Measurements from ENCODE around the gene TFR2. TPM values are rescaled to one million over a fixed set of nuclear protein-coding genes. Genes with fewer than 3 reads are reported as not detected.
A peak's percentile ranks its signal among the peaks of the same experiment; 100 is the strongest.

The TFR2 gene
- total and polyA plus RNA-seq, 7 experiments from 2014 or later: 0.55 to 14.4 (median 3.1) TPM

- no peak overlapping the region for H3K27ac ChIP-seq (ENCODE audit: low read depth, low read length)
- no peaks in the 10 kb centered on the region for H3K9me3 ChIP-seq (ENCODE audit: control insufficient read depth in 2 of 3, low read length in 3 of 3)
- H3K4me1 Mint-ChIP-seq: peaks cover 10 to 40% (median 24%) of the 10 kb centered on the region in 7 donors
- H3K4me3 ChIP-seq (ENCODE audit: low read length): no peak overlapping the region
- intact Hi-C loops (cut with micrococcal nuclease): loop anchor here in 1 of 2 donors (10.0 kb wide), 1 partner anchor 476 kb away; the partner anchor contains the start of genes AP4M1 and MCM7
- CTCF ChIA-PET: interaction anchor here (0.6 to 7.1 kb wide), 2 partner anchors 19 to 125 kb away, joined by 3 to 65 read pairs; partner anchors contain the start of gene POP7
- DNase-seq (no peak), ATAC-seq (no peak)
- peak overlapping the region in 3 of 9 donors; percentile 2 to 99 (median 94) for H3K27ac Mint-ChIP-seq
- no peaks in the 10 kb centered on the region for H3K27me3 Mint-ChIP-seq
- peaks cover 0 to 17% (median 3%) of the 10 kb centered on the region in 5 donors for H3K36me3 Mint-ChIP-seq
- peaks cover 24% of the 10 kb centered on the region in 2 donors for H3K4me1 ChIP-seq (ENCODE audit: control insufficient read depth in 2 of 2, insufficient read depth in 2 of 2, low read length in 2 of 2)
- H3K4me3 Mint-ChIP-seq: peak overlapping the region in 1 of 10 donors; percentile 100
- no peaks in the 10 kb centered on the region for H3K9me3 Mint-ChIP-seq
- POLR2A ChIA-PET: interaction anchor here (1.3 to 9.8 kb wide), 4 partner anchors 9 to 147 kb away, joined by 4 to 173 read pairs (median 90); partner anchors contain the start of gene MOSPD3
- H3K27me3 ChIP-seq (ENCODE audit: control insufficient read depth in 2 of 2, insufficient read depth in 2 of 2, low read length in 2 of 2): no peaks in the 10 kb centered on the region
- peaks cover 27 to 71% (median 46%) of the 10 kb centered on the region in 3 experiments for H3K36me3 ChIP-seq (ENCODE audit: control insufficient read depth in 2 of 3, insufficient read depth in 3 of 3, low read length in 3 of 3)
Measured at GRCh38 chr7:100580466-100581283, 60.7 kb downstream of the TFR2 start.

DNA sequence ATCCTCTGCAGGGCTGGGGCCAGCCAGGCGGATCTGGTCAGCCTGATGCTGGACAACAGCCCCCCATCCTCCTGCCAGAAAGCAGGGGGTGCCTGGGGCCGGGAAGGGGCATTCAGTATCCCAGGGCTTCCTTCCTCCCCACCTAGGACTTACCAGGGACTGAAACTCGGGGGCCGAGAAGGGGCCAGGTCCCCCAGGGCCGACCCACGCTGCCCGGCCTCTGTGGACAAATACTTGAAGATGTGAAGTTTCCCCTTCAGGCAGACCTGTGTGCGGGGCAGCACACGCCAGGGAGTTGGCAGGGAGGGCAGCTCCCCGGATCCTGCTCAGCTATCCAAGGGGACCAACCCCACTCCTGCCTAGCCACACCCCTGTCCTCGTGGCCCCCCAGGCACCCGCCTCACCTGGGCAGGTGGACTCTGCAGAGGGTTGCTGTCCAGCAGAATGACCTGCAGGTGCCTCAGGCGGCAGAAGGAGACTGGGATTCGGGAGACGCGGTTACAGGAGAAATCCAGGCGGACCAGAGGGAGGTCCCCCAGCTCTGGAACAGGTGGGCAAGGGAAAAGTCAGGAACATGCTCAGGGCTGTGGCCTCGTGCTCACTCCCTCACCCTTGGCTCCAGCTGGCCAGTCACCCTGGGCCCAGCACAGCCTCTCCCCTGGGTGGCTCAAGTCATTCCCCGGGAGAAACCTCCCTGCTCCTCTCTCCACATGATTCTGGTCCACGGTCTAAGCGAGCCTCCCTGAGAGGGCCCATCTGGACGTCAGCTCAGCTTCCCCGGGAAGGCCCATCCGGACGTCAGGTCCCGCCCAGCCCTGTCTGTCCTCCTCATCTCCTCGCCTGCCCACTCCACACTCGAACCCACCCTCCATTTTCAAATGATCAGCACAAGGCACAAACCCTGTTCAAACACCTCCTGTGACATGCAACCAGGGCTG is 62.8 kb downstream of the TFR2 start:
- Histone ChIP-seq H3K4me3 (ENCODE audit: low read length) (no peak overlapping the region), H3K4me1 (ENCODE audit: control insufficient read depth in 2 of 2, insufficient read depth in 2 of 2, low read length in 2 of 2) (peaks cover 21 to 22% of the 10 kb centered on the region in 2 donors), H3K27me3 (ENCODE audit: control insufficient read depth in 2 of 2, insufficient read depth in 2 of 2, low read length in 2 of 2) (no peaks in the 10 kb centered on the region), H3K9me3 (ENCODE audit: control insufficient read depth in 2 of 3, low read length in 3 of 3) (no peaks in the 10 kb centered on the region), H3K27ac (ENCODE audit: low read depth, low read length) (no peak overlapping the region), H3K36me3 (ENCODE audit: control insufficient read depth in 2 of 3, insufficient read depth in 3 of 3, low read length in 3 of 3) (peaks cover 27 to 87% (median 54%) of the 10 kb centered on the region in 3 experiments)
- H3K9me3 Mint-ChIP-seq: no peaks in the 10 kb centered on the region
- intact Hi-C loops (cut with micrococcal nuclease): no loop called here
- peaks cover 0 to 10% (median 5%) of the 10 kb centered on the region in 5 donors for H3K36me3 Mint-ChIP-seq
- ChIA-PET POLR2A (interaction anchor here (0.6 to 2.6 kb wide), 6 partner anchors 8 to 101 kb away, joined by 3 to 17 read pairs (median 3); partner anchors contain the start of genes FBXO24, LRCH4 and MOSPD3), CTCF (interaction anchor here (1.0 to 1.2 kb wide), 2 partner anchors 13 to 14 kb away, joined by 3 to 5 read pairs; no protein-coding TSS in a partner anchor)
- peaks cover 5 to 24% (median 13%) of the 10 kb centered on the region in 7 donors for H3K4me1 Mint-ChIP-seq
- H3K27ac Mint-ChIP-seq: peak overlapping the region in 6 of 9 donors; percentile 8 to 59 (median 39)
- DNase-seq (no peak), ATAC-seq (no peak)
- no peaks in the 10 kb centered on the region for H3K27me3 Mint-ChIP-seq
- no peak overlapping the region for H3K4me3 Mint-ChIP-seq

- peaks cover 0 to 8% (median 5%) of the 10 kb centered on the region in 5 donors for H3K36me3 Mint-ChIP-seq
- ATAC-seq: no peak
Measured at GRCh38 chr7:100577507-100577906, 63.8 kb downstream of the TFR2 start.

DNA sequence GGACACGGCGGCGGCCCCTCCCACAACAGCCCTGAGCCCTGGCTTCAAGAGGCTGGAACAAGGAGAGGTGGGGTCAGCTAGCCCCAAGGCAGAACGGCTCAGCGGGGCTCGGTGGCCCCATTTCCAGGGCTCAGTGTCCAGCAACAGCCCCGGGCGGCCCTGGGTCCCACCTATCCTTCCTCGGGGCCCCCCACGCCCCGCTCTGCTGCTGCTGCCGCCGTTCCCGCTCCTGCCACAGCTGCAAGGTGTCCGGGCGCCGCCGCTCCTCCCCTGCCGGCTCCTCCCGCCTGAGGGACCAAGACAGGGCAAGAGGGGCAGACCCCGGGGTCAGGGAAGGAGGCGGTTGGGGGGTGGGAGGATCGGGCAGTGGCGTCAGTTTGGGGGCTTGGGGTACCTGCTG is 64.2 kb downstream of the TFR2 start:
- peaks cover 0 to 8% (median 5%) of the 10 kb centered on the region in 5 donors for H3K36me3 Mint-ChIP-seq
- intact Hi-C loops (cut with micrococcal nuclease): no loop called here
- POLR2A ChIA-PET: interaction anchor here (0.6 to 2.6 kb wide), 5 partner anchors 10 to 132 kb away, joined by 3 to 17 read pairs (median 3); partner anchors contain the start of genes FBXO24 and LRCH4

More at GRCh38 chr7:100577507-100577906, 63.8 kb downstream of the TFR2 start:
- intact Hi-C loops (cut with micrococcal nuclease): no loop called here
- ChIA-PET CTCF (interaction anchor here (0.7 to 1.2 kb wide), 2 partner anchors 12 to 36 kb away, joined by 3 to 5 read pairs; no protein-coding TSS in a partner anchor), POLR2A (interaction anchor here (0.6 to 2.6 kb wide), 5 partner anchors 9 to 132 kb away, joined by 3 to 17 read pairs (median 3); partner anchors contain the start of genes FBXO24 and LRCH4)
- Histone ChIP-seq H3K4me1 (ENCODE audit: control insufficient read depth in 2 of 2, insufficient read depth in 2 of 2, low read length in 2 of 2) (peaks cover 11 to 12% of the 10 kb centered on the region in 2 donors), H3K9me3 (ENCODE audit: control insufficient read depth in 2 of 3, low read length in 3 of 3) (no peaks in the 10 kb centered on the region), H3K27me3 (ENCODE audit: control insufficient read depth in 2 of 2, insufficient read depth in 2 of 2, low read length in 2 of 2) (no peaks in the 10 kb centered on the region), H3K4me3 (ENCODE audit: low read length) (no peak overlapping the region), H3K27ac (ENCODE audit: low read depth, low read length) (no peak overlapping the region), H3K36me3 (ENCODE audit: control insufficient read depth in 2 of 3, insufficient read depth in 3 of 3, low read length in 3 of 3) (peaks cover 27 to 97% (median 54%) of the 10 kb centered on the region in 3 experiments)
- H3K27me3 Mint-ChIP-seq: no peaks in the 10 kb centered on the region
- peak overlapping the region in 2 of 9 donors; percentile 25 to 29 for H3K27ac Mint-ChIP-seq
- H3K4me1 Mint-ChIP-seq: peaks cover 4 to 18% (median 5%) of the 10 kb centered on the region in 7 donors
- no peak overlapping the region for H3K4me3 Mint-ChIP-seq
- no peak for DNase-seq
- no peaks in the 10 kb centered on the region for H3K9me3 Mint-ChIP-seq

GRCh38 chr7:100576384-100576993 is 64.9 kb downstream of the TFR2 start:
- Mint-ChIP-seq H3K27me3 (no peaks in the 10 kb centered on the region), H3K9me3 (no peaks in the 10 kb centered on the region), H3K27ac (peak overlapping the region in 1 of 9 donors; percentile 59), H3K4me3 (peak overlapping the region in 1 of 10 donors; percentile 7), H3K36me3 (peaks cover 0 to 13% (median 5%) of the 10 kb centered on the region in 5 donors), H3K4me1 (peaks cover 0 to 15% (median 8%) of the 10 kb centered on the region in 7 donors)
- no peaks in the 10 kb centered on the region for H3K9me3 ChIP-seq (ENCODE audit: control insufficient read depth in 2 of 3, low read length in 3 of 3)
- H3K27me3 ChIP-seq (ENCODE audit: control insufficient read depth in 2 of 2, insufficient read depth in 2 of 2, low read length in 2 of 2): no peaks in the 10 kb centered on the region
- no peak overlapping the region for H3K4me3 ChIP-seq (ENCODE audit: low read length)
- H3K4me1 ChIP-seq (ENCODE audit: control insufficient read depth in 2 of 2, insufficient read depth in 2 of 2, low read length in 2 of 2): peaks cover under 1 to 2% of the 10 kb centered on the region in 2 donors
- peaks cover 25 to 95% (median 49%) of the 10 kb centered on the region in 3 experiments for H3K36me3 ChIP-seq (ENCODE audit: control insufficient read depth in 2 of 3, insufficient read depth in 3 of 3, low read length in 3 of 3)
- no peak for DNase-seq
- H3K27ac ChIP-seq (ENCODE audit: low read depth, low read length): no peak overlapping the region
- POLR2A ChIA-PET: interaction anchor here (0.6 to 2.6 kb wide), 2 partner anchors 10 to 40 kb away, joined by 3 to 17 read pairs; partner anchors contain the start of genes FBXO24 and LRCH4
- intact Hi-C loops (cut with micrococcal nuclease): no loop called here
- ATAC-seq: no peak
- CTCF ChIA-PET: interaction anchor here (0.5 kb wide), 1 partner anchor 17 kb away, joined by 4 read pairs; no protein-coding TSS in a partner anchor

More for the DNA sequence above, 64.2 kb downstream of the TFR2 start:
- Histone ChIP-seq H3K4me3 (ENCODE audit: low read length) (no peak overlapping the region), H3K36me3 (ENCODE audit: control insufficient read depth in 2 of 3, insufficient read depth in 3 of 3, low read length in 3 of 3) (peaks cover 27 to 97% (median 54%) of the 10 kb centered on the region in 3 experiments), H3K27me3 (ENCODE audit: control insufficient read depth in 2 of 2, insufficient read depth in 2 of 2, low read length in 2 of 2) (no peaks in the 10 kb centered on the region), H3K27ac (ENCODE audit: low read depth, low read length) (no peak overlapping the region), H3K9me3 (ENCODE audit: control insufficient read depth in 2 of 3, low read length in 3 of 3) (no peaks in the 10 kb centered on the region), H3K4me1 (ENCODE audit: control insufficient read depth in 2 of 2, insufficient read depth in 2 of 2, low read length in 2 of 2) (peaks cover 7 to 8% of the 10 kb centered on the region in 2 donors)
- ATAC-seq (no peak), DNase-seq (no peak)
- Mint-ChIP-seq H3K27ac (no peak overlapping the region), H3K27me3 (no peaks in the 10 kb centered on the region), H3K9me3 (no peaks in the 10 kb centered on the region), H3K4me1 (peaks cover under 1 to 15% (median 3%) of the 10 kb centered on the region in 7 donors), H3K4me3 (no peak overlapping the region)
- CTCF ChIA-PET: interaction anchor here (0.5 to 1.2 kb wide), 2 partner anchors 12 to 18 kb away, joined by 4 to 5 read pairs; no protein-coding TSS in a partner anchor
